ENCODE data around the gene BANF2. TPM values are rescaled to one million over a fixed set of nuclear protein-coding genes. Genes with fewer than 3 reads are reported as not detected.
A peak's percentile ranks its signal among the peaks of the same experiment; 100 is the strongest.

Gene BANF2
- total RNA-seq, 1 donor from 2014 or later: not detected

- DNase-seq (ENCODE audit: low spot score) (no peak), ATAC-seq (no peak)
Observed at GRCh38 chr20:17663486-17663885, 36.3 kb upstream of the BANF2 start.

- ATAC-seq (no peak), DNase-seq (ENCODE audit: low spot score) (no peak)
Observed at GRCh38 chr20:17664025-17664633, 35.6 kb upstream of the BANF2 start.

GRCh38 chr20:17665756-17666155 lies 34.0 kb upstream of the BANF2 start:
- no peak for DNase-seq (ENCODE audit: low spot score)
- no peak for ATAC-seq

- DNase-seq (ENCODE audit: low spot score): no peak
- no peak for ATAC-seq
Observed at GRCh38 chr20:17666481-17666880, 33.3 kb upstream of the BANF2 start.

GRCh38 chr20:17667445-17667844 lies 32.3 kb upstream of the BANF2 start:
- no peak for ATAC-seq
- DNase-seq (ENCODE audit: low spot score): no peak

GRCh38 chr20:17668432-17668831 lies 31.3 kb upstream of the BANF2 start:
- DNase-seq (ENCODE audit: low spot score) (no peak), ATAC-seq (no peak)

- DNase-seq (ENCODE audit: low spot score) (no peak), ATAC-seq (no peak)
Observed at GRCh38 chr20:17669306-17669931, 30.3 kb upstream of the BANF2 start.

- DNase-seq (ENCODE audit: low spot score) (no peak), ATAC-seq (no peak)
Observed at GRCh38 chr20:17671011-17671410, 28.8 kb upstream of the BANF2 start.

- ATAC-seq (no peak), DNase-seq (ENCODE audit: low spot score) (no peak)
Observed at GRCh38 chr20:17671565-17671964, 28.2 kb upstream of the BANF2 start.

- ATAC-seq (no peak), DNase-seq (ENCODE audit: low spot score) (peak; percentile 32)
Observed at GRCh38 chr20:17673084-17673483, 26.7 kb upstream of the BANF2 start.

- peak; percentile 67 for ATAC-seq
Observed at GRCh38 chr20:17674722-17675518, 24.8 kb upstream of the BANF2 start.

GRCh38 chr20:17675519-17676377 lies 24.0 kb upstream of the BANF2 start:
- no peak for ATAC-seq

More at GRCh38 chr20:17674722-17675518, 24.8 kb upstream of the BANF2 start:
- peak; percentile 60 for DNase-seq (ENCODE audit: low spot score)

GRCh38 chr20:17676378-17676759 lies 23.4 kb upstream of the BANF2 start:
- ATAC-seq (no peak), DNase-seq (ENCODE audit: low spot score) (no peak)

More at GRCh38 chr20:17675519-17676377, 24.0 kb upstream of the BANF2 start:
- no peak for DNase-seq (ENCODE audit: low spot score)

- ATAC-seq (no peak), DNase-seq (ENCODE audit: low spot score) (no peak)
Observed at GRCh38 chr20:17676942-17677341, 22.8 kb upstream of the BANF2 start.

- no peak for ATAC-seq
- no peak for DNase-seq (ENCODE audit: low spot score)
Observed at GRCh38 chr20:17678295-17678694, 21.5 kb upstream of the BANF2 start.

GRCh38 chr20:17678886-17679285 lies 20.9 kb upstream of the BANF2 start:
- DNase-seq (ENCODE audit: low spot score): no peak

GRCh38 chr20:17679941-17680835 lies 19.6 kb upstream of the BANF2 start:
- DNase-seq (ENCODE audit: low spot score): peak; percentile 84
- peak; percentile 34 for ATAC-seq

More at GRCh38 chr20:17678886-17679285, 20.9 kb upstream of the BANF2 start:
- ATAC-seq: no peak

GRCh38 chr20:17680836-17681725 lies 18.7 kb upstream of the BANF2 start:
- DNase-seq (ENCODE audit: low spot score) (peak; percentile 86), ATAC-seq (peak; percentile 52)

- ATAC-seq (no peak), DNase-seq (ENCODE audit: low spot score) (no peak)
Observed at GRCh38 chr20:17681726-17682102, 18.1 kb upstream of the BANF2 start.

Data from left lobe of liver (tissue), 2 donors.